Measurements from ENCODE around the gene RHBDD1.

GRCh38 chr2:226965376-226965775, 129.5 kb downstream of the RHBDD1 start:
- no peak for TF ChIP-seq POLR2A (IDR thresholded peaks at IDR 0.05)
- TF ChIP-seq CTCF (IDR thresholded peaks at IDR 0.05) = no peak
